Forelimb muscle (tissue), 1 donor: ENCODE results near the gene BANP. TPM values are rescaled to one million over a fixed set of nuclear protein-coding genes. Genes with fewer than 3 reads are reported as not detected.
"Not testable (repeated sequence)": the region's sequence is repeated elsewhere in the genome, so short reads cannot be mapped to it uniquely, and the experiment has no call there.

Source experiments
- DNase-seq: peaks from one replicate; pipeline ENCODE4 v3.0.0-alpha.2; 2013; ENCODE audit warnings: low read depth
- polyA plus RNA-seq: library from polyadenylated mRNA; unstranded; fragments of 120-200 nt; gene quantifications from one replicate; pipeline ENCODE4 v1.2.1, GENCODE V29; 2013; ENCODE audit not compliant: insufficient read length

Gene BANP
- polyA plus RNA-seq, 1 donor: 14.0 TPM

DNA sequence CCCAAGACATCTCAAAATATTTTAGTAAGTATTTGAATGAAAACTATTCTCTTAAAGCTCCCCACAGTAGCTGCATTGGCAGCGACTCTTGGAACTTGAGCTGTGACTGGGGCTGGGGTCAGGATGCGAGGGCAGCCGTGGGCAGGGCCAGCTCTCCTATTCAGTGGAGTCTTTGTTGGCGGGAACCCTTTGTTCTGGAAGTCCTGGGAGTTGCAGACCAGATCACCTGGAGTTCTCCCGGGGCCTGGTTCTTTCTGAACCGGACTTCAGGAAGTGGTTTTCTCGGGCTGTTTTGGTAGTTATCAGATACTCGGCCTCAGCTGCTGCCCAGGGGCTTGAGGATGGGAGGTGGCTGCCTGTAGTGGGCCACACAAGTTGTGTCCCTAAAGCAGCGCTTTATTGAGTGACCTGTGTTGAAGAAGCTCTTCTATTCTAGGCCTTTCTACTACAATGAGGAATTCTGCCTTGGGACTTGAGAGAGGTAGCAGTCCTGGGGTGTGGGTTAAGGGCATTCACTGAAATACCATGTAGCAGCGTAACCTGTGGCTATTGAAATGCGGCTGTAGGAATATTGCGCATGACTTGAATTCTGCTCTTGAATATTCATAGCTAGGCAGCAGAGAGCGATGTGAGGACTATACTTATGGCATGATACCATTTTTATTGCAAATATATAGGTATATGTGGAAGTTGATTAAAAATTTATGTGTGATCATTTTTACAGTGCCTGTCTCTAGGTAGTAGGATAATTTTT lies 77.1 kb downstream of the BANP start:
- DNase-seq: not testable (repeated sequence)

DNA sequence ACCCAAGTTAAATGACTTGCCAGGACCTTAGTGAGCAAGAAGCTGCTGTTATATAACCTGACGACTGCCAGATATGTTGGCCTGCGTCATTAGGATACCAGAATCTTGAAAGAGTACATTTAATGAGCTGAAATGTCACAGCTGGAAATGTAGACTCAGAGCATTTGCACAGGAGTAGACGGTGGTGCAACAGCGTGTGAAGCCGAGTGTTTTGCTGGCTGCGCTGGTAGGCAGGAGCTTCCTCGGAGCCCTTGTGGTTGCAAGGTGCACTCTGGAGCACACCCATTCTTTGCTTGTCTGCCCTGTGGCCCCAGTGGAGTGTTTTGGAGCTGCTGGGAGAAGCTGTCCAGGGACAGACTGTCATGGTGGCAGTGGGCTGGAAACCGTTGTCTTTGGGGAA lies 79.3 kb downstream of the BANP start:
- DNase-seq: no peak

DNA sequence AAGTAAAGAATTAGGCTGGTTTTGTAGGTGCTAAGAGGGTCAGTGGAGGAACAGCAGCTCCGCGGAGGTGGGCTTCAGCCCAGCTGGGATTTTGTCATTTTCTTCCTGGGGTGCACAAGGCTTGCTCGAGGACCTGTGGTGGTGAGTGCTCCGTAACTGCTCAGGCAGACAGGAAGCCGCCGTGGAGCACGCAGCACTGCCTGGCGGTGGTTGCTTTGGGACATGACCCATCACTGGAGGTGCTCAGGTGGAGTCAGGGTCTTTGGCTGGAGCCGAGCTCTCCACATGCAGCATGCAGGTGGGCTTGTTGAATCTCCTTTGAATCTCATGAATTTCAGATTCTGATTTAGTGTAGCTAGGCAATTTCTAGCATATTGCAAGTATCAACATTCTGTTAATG lies 79.7 kb downstream of the BANP start:
- DNase-seq: not testable (repeated sequence)

DNA sequence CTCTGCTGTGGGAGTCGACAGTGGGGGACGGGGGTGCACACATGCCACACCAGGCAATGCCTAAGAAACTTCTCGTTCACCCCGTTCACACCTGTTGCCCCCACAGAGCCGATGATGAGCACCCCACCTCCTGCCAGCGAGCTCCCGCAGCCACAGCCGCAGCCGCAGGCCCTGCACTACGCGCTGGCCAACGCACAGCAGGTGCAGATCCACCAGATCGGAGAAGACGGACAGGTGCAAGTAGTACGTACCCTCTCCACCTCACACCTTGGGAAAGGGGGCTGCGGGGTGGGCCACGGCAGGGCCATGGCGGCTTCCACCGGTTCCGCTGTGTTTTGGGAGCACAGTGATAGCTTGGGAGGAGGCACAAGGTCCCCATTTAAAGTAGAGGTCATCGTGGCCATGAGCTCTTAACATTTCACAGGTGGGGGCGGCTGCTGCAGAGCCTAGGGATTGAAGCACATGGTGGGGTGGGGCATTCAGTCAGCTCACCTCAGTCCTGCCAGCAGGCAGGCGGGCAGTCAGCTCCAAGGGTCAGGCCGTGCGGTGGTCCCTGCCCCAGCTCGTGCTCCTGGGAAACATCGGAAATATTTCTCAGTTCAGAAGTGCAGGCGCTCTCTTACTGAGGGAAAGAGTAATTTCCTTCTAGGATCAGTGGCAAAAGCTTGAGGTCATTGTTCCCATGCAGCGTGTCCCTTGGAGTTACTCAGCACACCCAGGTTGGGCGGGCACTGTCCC lies 81.9 kb downstream of the BANP start:
- not testable (repeated sequence) for DNase-seq

DNA sequence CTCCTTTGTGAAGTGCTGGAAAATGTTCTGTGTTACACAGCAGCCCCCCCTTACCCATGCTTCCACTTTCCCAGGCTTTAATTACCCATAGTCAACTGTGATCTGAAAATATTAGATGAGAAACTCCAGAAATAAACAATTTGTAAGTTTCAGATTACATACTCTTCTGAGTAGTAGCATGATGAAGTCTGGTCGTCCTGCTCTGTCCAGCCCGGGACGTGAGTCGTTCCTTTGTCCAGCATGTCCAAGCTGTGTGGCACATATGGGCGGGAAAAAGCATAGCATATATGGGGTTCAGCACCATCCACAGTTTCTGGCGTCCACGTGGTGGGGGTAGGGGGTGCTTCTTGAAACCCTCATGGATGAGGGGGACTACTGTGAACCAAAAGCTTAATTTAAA lies 83.5 kb downstream of the BANP start:
- no peak for DNase-seq

DNA sequence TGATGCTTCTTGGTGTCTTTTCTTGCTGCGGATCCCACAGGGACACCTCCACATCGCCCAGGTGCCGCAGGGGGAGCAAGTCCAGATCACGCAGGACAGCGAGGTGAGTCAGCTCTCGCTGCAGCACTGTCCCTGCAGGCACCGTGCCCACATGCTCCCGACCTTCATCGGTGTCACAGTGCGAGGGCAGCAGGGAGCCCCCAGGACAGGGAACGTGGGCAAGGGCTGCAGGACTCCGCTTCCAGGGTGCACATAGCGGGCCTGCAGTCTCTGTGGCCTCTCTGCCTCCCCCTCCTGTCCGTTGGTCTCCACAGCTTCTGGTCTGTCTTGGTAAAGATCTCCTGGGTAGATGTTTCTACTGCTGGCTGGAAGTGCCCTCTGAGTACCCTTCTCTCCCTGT lies 84.1 kb downstream of the BANP start:
- no peak for DNase-seq

DNA sequence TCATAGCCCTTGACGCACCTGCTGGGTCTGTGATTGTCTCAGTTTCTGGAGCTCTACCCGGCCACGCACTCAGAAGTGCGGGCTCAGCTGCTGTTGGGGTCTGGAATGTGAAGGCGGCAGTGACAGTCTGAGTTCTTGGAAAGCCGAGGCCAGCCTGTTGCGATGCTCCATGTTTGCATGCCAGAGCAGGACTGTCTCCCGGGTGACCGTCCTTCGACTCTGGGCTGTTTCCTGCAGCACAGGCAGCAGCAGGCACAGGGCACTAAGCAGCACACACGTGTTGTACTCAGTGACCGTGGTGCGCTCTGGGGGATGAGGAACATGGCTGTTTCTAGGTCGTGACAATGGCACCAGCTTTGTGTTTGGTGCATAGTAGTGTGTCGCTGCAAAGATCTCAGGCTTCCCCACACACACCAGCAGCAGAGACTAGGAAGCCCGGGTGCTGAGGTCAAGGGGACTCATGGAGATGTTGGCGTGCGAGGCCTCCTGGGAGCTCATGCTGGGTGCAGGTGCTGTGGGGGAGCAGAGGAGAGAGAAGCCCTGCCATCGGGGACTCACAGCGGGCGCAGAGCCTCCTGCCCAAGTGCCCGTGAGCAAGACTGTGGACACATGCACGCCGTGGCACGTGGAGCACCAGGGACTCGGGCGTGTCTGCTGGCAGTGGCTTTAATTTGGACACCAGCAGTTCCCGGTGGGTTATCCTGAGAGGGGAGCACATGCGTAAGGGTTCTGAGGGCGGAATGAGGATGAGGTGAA lies 84.8 kb downstream of the BANP start:
- DNase-seq: not testable (repeated sequence)

DNA sequence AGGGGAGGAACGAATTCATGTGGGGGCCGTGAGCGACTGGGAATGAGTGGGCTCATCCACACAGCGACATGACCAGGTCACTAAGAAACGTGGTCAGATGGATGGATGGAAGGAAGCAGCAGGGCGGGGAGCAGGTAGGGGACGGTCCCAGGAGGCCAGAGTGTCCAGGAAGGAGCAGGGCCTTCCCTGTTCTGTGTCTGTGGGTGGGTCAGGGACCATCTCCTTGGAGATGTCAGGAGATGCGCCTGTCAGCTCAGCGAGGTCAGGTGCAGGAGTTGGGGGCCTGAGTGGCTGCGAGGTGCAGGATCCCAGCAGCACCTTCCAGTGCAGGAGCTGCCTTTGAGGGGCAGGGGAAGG lies 85.4 kb downstream of the BANP start:
- DNase-seq: not testable (repeated sequence)

DNA sequence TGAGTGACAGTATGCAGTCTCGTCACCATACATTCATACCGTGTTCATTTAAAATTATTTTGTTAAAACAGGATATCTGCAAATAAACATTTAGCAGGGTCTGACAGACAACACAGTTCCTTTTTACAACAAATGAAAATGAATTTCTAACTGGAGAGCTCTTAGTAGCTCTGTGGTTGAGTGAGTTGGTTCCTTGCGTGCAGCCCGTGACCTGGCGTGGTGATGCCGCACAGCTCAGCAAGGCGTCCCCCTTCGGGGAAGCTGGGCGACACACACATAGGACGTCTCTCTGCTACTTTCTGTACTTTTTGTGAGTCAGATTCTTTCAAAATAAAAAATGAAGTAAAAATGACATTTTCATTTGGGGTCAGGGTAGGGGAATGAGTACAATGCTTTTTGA lies 86.1 kb downstream of the BANP start:
- DNase-seq: not testable (repeated sequence)

DNA sequence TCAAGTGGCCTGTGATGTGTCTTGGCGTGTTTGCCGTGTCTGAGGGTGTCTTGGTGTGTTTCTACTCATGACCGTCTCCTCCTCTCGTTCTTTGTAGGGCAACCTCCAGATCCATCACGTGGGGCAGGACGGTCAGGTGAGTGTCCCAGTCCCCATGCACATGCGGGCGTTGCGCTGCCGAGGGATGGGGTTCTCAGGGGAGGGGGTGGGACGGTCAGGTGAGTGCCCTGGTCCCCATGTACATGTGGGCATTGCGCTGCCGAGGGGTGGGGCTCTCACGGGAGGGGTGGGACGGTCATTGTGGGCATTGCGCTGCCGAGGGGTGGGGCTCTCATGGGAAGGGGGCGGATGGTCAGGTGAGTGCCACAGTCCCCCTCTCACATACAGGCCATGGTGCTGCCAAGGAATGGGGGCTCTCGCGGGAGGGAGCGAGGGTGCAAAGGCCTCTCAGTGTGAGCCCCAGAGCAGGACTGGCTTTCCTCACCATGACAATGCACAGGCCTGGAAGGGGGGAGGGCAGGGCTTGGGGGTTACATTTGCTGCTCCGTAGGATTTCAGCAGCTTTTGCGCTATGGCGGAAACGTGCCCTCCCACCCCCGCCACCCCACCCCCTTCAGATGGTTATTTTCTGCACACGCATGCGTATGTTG lies 86.8 kb downstream of the BANP start:
- DNase-seq: not testable (repeated sequence)

DNA sequence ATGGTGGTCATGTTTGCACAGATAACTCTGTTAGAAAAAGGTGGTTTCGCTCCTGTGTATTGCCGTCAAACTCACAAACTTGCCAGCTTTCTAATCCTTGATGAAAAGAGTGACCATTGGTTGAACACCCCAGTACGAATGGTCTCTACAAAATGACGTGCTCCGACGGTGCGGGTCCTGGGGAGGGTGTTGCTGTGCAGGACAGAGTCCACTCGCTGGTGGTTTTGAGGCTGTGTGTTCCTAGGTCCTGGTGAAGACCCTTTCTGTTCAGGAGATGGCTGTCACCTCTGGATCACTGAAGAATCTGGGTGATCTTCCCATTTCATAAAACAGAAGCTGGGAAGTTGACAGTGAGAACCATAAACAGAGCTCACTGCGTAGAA lies 87.3 kb downstream of the BANP start:
- not testable (repeated sequence) for DNase-seq

DNA sequence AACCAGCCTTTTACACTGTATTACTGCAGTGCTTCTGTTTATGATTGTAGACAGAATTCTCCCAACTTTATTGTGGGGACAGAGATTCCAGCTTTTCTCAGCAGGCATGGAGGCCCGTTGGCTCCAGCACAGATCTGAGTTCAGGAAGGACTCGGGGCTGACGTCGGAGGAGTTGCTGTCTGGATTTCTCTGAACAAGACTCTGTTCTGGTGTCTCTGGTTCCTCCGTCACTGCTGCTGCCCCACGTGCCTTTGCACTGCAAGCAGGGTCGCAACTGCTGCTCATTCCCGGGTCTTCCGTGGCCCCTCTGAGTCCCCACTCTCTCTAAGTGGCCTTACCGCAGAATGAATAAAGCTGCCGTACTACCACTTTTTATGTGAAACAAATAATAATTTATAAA lies 88.4 kb downstream of the BANP start:
- no peak for DNase-seq

DNA sequence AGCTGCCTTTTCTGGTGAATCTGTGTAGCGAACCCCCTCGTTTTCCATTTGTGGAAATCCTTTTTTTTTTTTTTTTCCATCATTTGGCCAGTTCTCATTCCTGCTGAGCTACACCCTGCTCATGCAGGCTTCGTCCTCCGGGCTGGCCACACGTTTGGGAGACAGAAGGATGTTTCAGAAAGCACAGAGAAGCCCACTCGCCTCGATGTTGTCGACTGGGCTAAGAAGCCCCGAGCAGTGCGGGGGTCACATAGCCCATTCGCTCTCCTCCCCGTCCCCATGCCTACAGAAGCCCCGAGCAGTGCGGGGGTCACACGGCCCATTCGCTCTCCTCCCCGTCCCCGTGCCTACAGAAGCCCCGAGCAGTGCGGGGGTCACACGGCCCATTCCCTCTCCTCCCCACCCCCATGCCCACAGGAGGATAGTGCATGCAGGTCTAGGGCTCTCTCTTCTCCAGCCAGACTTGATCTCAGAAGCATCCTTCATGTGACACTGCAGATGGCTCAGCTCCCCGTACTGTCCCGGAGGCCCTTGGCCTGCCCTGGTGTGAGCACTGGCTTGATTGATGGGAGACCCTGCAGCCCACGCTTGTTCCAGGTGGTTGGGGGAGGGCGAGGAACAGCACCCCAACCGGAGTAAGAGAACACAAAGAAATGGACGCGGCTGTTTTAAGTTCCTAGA lies 89.1 kb downstream of the BANP start:
- not testable (repeated sequence) for DNase-seq

DNA sequence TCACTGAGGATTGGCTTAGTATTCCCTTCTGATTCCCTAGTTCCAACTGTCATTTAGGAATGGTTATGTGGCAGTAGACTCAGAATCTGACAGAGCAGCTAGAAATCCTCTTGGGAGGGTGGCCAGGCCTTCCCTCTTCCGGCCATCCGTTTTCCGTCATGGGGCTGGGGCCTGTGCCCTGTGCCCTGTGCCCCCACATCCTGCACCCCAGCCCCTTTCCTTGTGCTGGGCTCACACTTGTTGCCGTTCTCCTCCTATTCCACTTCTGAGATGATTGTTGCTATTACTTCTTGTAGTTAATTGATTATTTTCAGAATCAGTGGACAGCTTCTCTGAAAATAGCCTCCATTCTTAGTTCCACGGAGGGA lies 89.6 kb downstream of the BANP start:
- DNase-seq: not testable (repeated sequence)

DNA sequence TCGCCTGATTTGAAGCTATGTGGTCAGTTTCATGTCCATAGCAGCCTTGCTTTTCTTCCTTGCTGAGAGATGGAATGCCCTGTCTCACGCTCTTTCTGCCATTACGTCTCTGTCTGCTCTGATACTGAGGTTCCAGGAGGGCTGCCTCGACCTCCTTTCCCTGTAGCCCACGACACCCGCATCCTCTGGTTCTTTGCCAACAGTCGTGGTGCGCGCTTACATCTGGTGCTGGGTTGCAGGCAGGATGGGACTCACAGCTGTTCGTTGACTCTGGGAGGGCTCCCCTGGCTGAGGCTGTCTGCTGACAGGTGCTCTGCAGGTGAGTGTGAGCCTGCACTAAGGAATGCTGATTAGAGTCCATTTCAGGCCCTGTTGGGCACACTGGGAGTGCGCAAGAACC lies 90.3 kb downstream of the BANP start:
- DNase-seq: not testable (repeated sequence)

DNA sequence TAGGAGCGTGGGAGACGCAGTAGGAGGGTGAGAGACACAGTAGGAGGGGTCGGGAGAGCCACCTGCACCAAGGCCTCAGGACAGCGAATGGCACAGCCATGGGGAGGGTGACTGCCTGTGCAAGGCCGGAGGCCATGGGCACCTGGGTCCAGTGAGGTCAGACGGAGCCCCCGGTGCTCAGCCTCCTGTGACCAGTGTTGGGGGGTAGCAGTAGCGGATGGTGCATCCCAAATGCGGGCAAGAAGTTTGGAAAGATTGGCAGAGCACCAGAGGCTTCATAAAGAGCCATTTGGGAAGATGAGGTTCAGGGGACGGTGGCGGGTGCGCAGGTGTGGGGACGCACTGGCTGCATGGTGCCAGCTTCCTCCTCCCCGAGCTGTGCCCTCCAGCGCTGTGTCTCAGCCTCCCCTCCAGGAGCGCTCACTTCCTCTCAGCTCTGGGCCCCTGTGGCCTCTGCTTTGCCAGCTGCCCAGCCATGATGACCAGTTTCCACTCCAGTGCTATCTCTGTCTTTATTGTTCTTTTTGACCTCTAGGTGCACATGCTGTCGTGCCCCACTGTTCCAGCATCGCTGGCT lies 90.8 kb downstream of the BANP start:
- not testable (repeated sequence) for DNase-seq

DNA sequence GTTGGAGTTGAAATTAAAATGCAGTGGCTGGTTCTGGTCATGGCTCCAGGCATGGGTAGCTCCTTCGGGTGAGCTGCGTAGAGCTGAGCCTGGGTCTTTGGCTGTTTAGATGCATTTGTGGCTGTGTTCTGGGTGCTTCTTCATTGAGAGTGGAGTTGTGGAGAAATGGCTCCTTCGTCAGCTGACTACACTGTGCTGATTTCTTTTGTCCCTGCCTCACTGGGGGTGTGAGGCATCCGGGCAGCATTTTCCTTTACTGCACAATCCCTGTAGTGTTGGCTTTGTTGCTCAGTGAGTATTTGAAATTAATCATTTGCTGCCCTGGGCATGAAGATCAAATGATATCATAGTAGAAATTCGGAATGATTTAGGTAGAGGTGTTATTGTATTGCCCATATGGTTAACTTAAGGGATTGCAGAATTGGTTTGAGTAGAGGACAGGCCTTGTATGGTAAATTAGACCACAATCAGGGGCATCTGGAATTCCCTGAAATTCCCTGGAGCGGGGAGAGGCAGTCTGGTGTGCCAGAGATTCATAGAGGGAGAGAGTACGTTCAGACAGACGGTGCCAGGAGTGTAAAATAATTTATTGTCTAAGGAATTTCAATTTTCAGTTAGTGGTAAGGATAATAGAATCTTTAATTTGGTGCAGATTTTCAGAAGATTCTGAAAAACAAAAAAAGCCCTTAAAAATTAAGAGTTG lies 92.1 kb downstream of the BANP start:
- DNase-seq: not testable (repeated sequence)

DNA sequence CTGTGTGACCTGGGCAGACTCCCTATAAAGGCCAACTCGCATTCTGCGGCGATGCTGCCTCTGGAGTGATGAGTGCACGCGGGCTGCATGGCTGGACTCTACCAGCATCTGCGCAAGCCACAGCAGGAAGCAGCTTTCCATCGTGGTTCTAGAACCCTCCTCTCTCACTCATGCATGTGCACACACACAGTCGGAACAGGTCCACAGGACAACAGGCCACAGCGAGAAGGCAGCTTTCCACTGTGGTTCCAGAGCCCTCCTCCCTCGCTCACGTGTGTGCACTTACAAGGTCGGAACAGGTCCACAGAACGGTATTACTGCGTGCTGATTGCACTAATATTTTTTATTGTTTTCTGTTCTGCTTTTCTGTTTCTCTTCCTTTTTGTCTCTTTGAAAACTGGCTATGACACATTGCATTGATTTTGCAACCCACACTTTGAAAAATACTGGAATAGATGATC lies 92.9 kb downstream of the BANP start:
- DNase-seq: not testable (repeated sequence)

DNA sequence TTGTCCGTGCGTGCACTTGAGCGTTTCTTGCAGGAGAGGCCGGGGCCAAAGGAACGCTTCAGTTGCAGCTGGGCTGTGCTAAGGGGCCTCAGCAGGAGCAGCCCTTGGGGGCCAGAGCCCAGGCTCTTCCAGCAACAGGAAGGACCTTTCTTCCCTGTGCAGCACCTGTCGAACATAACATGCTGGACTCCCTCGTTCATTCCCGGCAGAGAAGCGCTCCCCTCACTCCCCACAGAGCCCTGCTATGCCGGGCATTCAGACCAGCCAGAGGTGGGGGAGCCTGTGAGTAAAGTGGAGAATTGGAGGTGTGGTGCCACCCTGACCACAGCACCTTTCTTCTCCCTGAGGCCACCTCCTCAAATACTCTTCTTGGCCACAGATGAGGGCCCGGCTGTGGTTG lies 94.1 kb downstream of the BANP start:
- DNase-seq: not testable (repeated sequence)

DNA sequence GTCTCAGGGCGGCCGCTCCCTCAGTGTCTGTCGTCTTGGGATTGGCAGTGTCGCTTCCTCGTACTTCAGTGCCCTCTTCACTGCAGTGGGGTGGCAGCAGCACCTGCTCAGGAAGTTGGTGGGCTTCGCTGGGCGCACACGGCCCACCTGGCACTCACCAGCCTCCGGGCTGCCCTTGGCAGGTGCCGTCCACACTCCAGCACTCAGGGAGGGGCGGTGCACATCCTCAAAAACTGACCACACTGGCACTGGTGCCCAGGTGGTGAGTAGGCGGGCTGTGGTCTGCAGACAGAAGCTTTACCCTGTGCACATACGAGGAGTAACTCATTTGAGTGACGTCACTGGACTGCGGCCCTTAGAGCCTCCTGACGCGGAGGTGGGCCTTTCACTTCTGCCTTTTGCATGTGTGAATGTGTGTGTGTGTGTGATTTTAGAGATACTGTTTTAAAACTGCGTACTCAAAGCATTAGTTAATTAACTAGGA lies 94.6 kb downstream of the BANP start:
- DNase-seq: no peak
